Coronary artery (tissue), 2 donors: ENCODE measurements around the gene COL5A2.

Experiments
- DNase-seq: peaks from one replicate; pipeline ENCODE4 v3.0.0-alpha.2; 2017; ENCODE audit warnings: low spot score
- H3K27ac ChIP-seq, 2 donors: fragments of 200-600 bp; sonication (generic); one replicate each; pipeline ENCODE4 v1.5.1; 2016 to 2019
- H3K4me3 ChIP-seq: fragments of 200-600 bp; sonication (generic); 2 replicates; pipeline ENCODE4 v1.5.1; 2016; ENCODE audit warnings: mild to moderate bottlenecking, moderate library complexity
- CTCF ChIP-seq: fragments of 200-600 bp; sonication (generic); IDR thresholded peaks from one replicate; pipeline ENCODE4 v1.5.1; 2019; ENCODE audit warnings: antibody characterized with exemption

The COL5A2 gene

GRCh38 chr2:189024901-189025618 is 154.5 kb downstream of the COL5A2 start:
- TF ChIP-seq CTCF = no peak
- Histone ChIP-seq H3K27ac (peak overlapping the region in 1 of 2 donors; percentile 73), H3K4me3 (no peak overlapping the region)
- DNase-seq = no peak

DNA sequence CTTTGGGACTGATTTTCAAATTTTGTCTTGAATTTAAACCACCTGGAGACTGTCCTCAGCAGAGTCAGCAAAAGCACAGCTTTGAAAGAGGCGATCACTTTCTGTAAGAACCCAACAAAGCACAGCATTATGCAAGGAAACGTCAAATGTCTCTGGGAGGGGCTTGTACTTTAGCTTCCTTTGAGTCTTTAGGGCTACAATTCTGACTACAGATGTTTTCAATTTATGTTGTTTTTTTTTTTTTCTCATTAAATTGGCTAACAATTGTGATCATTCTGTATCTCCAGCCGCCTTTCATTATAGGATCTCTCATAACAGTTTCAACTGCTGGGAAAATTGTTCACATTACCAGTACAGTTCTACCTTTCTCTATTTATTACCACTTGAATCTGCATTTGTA is 157.1 kb downstream of the COL5A2 start:
- no peak for DNase-seq
- TF ChIP-seq CTCF = no peak
- H3K4me3 ChIP-seq = no peak overlapping the region
- peak overlapping the region; percentile 7 to 70 for H3K27ac ChIP-seq

DNA sequence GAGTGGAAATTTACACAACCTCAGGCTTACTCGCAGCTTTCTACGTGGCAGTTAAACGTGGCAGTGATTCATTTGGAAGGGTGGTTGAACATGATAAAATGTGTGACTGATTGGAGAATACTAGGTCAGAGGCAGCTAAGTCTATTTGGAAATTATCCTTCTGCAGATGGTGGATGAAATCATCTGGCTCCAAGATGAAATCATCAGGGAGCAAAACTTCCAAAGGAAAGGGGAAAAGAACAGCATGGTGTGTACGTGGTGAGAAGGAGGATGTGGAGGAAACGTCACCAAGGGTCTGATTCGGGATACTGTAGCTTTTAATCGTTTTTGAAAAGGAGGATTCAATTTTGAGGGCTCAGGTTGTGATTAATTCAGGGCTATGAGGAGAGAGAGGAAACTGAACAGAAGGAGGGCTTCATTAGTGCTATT is 157.5 kb downstream of the COL5A2 start:
- no peak for DNase-seq
- no peak for TF ChIP-seq CTCF
- Histone ChIP-seq H3K27ac (peak overlapping the region; percentile 36 to 70), H3K4me3 (no peak overlapping the region)

DNA sequence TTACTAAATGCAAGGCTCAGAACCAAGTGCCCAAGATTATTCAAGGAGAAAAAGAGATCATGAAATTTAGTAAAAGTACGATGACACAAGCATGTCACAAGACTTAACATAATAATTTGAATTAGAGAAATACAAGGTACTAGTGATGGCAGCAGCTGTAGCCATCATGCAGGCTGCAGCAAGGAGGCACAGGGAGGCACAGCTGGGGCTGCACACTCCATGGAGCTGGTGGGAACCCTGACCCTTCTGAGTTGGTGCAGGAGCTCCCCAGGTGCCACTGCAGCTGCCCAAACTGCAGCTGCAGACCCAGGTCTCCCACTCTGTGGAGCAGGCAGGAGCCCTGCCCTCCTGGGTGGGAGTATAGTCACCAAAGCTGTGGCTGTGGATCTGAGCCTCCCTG is 159.4 kb downstream of the COL5A2 start:
- Histone ChIP-seq H3K27ac (no peak overlapping the region), H3K4me3 (no peak overlapping the region)
- no peak for TF ChIP-seq CTCF
- DNase-seq = no peak

- H3K4me3 ChIP-seq = no peak overlapping the region
- no peak for TF ChIP-seq CTCF
- DNase-seq = no peak
- no peak overlapping the region for H3K27ac ChIP-seq
Measured at GRCh38 chr2:189018631-189019030, 160.9 kb downstream of the COL5A2 start.

DNA sequence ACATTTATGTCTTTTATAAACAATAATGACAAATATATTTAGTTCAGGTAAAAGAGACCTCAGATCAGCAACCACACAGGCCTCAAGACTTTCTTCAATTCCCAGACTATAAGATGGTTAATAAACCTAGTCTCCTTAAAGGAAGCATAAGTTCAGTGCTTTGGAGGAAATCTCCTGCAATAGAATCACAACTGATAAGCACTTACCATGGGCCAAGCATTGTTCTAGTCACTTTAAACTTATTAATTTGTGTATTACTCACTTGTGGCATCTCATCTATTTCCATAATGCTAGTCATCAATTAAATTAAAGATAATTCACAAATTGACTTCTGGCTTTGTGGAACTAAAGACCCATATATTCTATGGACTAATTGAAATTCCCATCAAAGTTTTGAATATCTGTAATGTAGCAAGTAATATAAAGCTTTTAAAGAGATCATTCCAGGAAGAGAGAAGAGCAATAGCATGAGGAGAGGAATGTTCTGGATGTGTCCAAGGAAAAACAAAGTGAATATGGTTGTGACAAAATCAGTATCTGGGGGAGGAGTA is 163.2 kb downstream of the COL5A2 start:
- no peak for DNase-seq
- peak overlapping the region in 1 of 2 donors; percentile 17 for H3K27ac ChIP-seq
- H3K4me3 ChIP-seq = no peak overlapping the region
- TF ChIP-seq CTCF = no peak

GRCh38 chr2:189015359-189015758 is 164.2 kb downstream of the COL5A2 start:
- Histone ChIP-seq H3K27ac (peak overlapping the region in 1 of 2 donors; percentile 1), H3K4me3 (no peak overlapping the region)
- no peak for TF ChIP-seq CTCF
- DNase-seq = no peak
